ENCODE measurements around the gene GNB3. TPM values are rescaled to one million over a fixed set of nuclear protein-coding genes. Genes with fewer than 3 reads are reported as not detected.

The GNB3 gene
- total RNA-seq, 2 experiments from 2014 or later, result 5.0 to 23.7 TPM

GRCh38 chr12:6839482-6840201 lies 1.1 kb upstream of the GNB3 start:
- BruUV-seq (replicated peaks), result no TSS peak
- Histone ChIP-seq H3K36me3 (ENCODE audit: insufficient read depth, low read length) (peaks cover 5% of the 10 kb centered on the region), H3K4me3 (ENCODE audit: low read depth, low read length, poor library complexity, severe bottlenecking) (peak overlapping the region; percentile 57), H4K20me1 (ENCODE audit: insufficient read depth, low read length) (no peaks in the 10 kb centered on the region), H3K9me2 (ENCODE audit: insufficient read depth, low read length) (no peaks in the 10 kb centered on the region), H3K79me2 (ENCODE audit: insufficient read depth, low read depth, low read length) (no peaks in the 10 kb centered on the region), H3K27ac (ENCODE audit: low read depth, low read length, poor library complexity, severe bottlenecking) (peak overlapping the region; percentile 92), H3K4me1 (ENCODE audit: insufficient read depth, low read length, poor library complexity, severe bottlenecking) (peaks cover 55% of the 10 kb centered on the region), H3K9me3 (ENCODE audit: low read length) (no peaks in the 10 kb centered on the region), H2AFZ (ENCODE audit: low read length) (0 out of 2 replicates have a peak overlapping the region, but pooled peaks have one; percentile 2), H3K4me2 (ENCODE audit: low read length) (peak overlapping the region; percentile 81)
- peak; percentile 97 for DNase-seq (ENCODE audit: low spot score)
- TF ChIP-seq CTCF (conservative IDR thresholded peaks at IDR 0.05; ENCODE audit: low read length), result no peak
- no peak for TF ChIP-seq EZH2phosphoT487 (IDR thresholded peaks at IDR 0.05; ENCODE audit: borderline replicate concordance, low read depth, low read length)
- intact Hi-C loops (cut with micrococcal nuclease; ENCODE audit: unreplicated experiment), result loop anchor here (1.0 kb wide), 1 partner anchor 29 kb away; no protein-coding TSS in a partner anchor
- ChIA-PET CTCF (ENCODE audit: unreplicated experiment) (interaction anchor here (0.9 to 2.6 kb wide), 7 partner anchors 9 to 129 kb away, joined by 3 to 8 read pairs (median 5); partner anchors contain the start of genes MLF2 and SPSB2), POLR2A (interaction anchor here (0.5 to 4.4 kb wide), 16 partner anchors 9 to 306 kb away, joined by 3 to 101 read pairs (median 5); partner anchors contain the start of genes CDCA3, COPS7A, GAPDH and MLF2)

GRCh38 chr12:6840330-6840729 lies 395 bp upstream of the GNB3 start:
- no peak for TF ChIP-seq CTCF (conservative IDR thresholded peaks at IDR 0.05; ENCODE audit: low read length)
- TF ChIP-seq EZH2phosphoT487 (IDR thresholded peaks at IDR 0.05; ENCODE audit: borderline replicate concordance, low read depth, low read length), result no peak
- ChIA-PET CTCF (ENCODE audit: unreplicated experiment) (interaction anchor here (0.9 to 2.6 kb wide), 6 partner anchors 10 to 129 kb away, joined by 4 to 8 read pairs (median 6); partner anchors contain the start of genes MLF2 and SPSB2), POLR2A (interaction anchor here (0.5 to 4.4 kb wide), 16 partner anchors 8 to 306 kb away, joined by 3 to 101 read pairs (median 5); partner anchors contain the start of genes CDCA3, COPS7A, GAPDH and LRRC23)
- Histone ChIP-seq H3K4me2 (ENCODE audit: low read length) (peak overlapping the region; percentile 81), H3K27ac (ENCODE audit: low read depth, low read length, poor library complexity, severe bottlenecking) (peak overlapping the region; percentile 92), H3K79me2 (ENCODE audit: insufficient read depth, low read depth, low read length) (no peaks in the 10 kb centered on the region), H3K4me1 (ENCODE audit: insufficient read depth, low read length, poor library complexity, severe bottlenecking) (peaks cover 55% of the 10 kb centered on the region), H2AFZ (ENCODE audit: low read length) (no peak overlapping the region), H3K4me3 (ENCODE audit: low read depth, low read length, poor library complexity, severe bottlenecking) (peak overlapping the region; percentile 57), H4K20me1 (ENCODE audit: insufficient read depth, low read length) (no peaks in the 10 kb centered on the region), H3K9me3 (ENCODE audit: low read length) (no peaks in the 10 kb centered on the region), H3K9me2 (ENCODE audit: insufficient read depth, low read length) (no peaks in the 10 kb centered on the region), H3K36me3 (ENCODE audit: insufficient read depth, low read length) (peaks cover 11% of the 10 kb centered on the region)
- no peak for DNase-seq (ENCODE audit: low spot score)
- no TSS peak for BruUV-seq (replicated peaks)
- intact Hi-C loops (cut with micrococcal nuclease; ENCODE audit: unreplicated experiment), result loop anchor here (1.0 kb wide), 1 partner anchor 28 kb away; no protein-coding TSS in a partner anchor
